Activated T-helper 17 cell treated with anti-CD3 and anti-CD28 coated beads, Interleukin-2, amount 50 U/mL, for 72 hours (primary cell): ENCODE results near the gene EFCAB8. TPM values are rescaled to one million over a fixed set of nuclear protein-coding genes. Genes with fewer than 3 reads are reported as not detected.
A peak's percentile ranks its signal among the peaks of the same experiment; 100 is the strongest.

ENCODE experiments used
- ATAC-seq: fragments of 150-1000 bp; cut with Tn5 transposase; replicated peaks from 2 replicates; pipeline ENCODE4 v1.10.0; 2021; ENCODE audit warnings: mild to moderate bottlenecking, moderate library complexity
- H3K27ac Mint-ChIP-seq: one replicate; pipeline ENCODE4 v1.8.0; 2022; ENCODE audit warnings: mixed read lengths
- H3K27me3 Mint-ChIP-seq: one replicate; pipeline ENCODE4 v1.8.0; 2022; ENCODE audit warnings: mixed read lengths
- H3K36me3 Mint-ChIP-seq: one replicate; pipeline ENCODE4 v1.8.0; 2022; ENCODE audit warnings: low read depth, mild to moderate bottlenecking, mixed read lengths
- H3K4me1 Mint-ChIP-seq: one replicate; pipeline ENCODE4 v1.8.0; 2022; ENCODE audit warnings: mixed read lengths
- H3K4me3 Mint-ChIP-seq: one replicate; pipeline ENCODE4 v1.8.0; 2022; ENCODE audit warnings: mild to moderate bottlenecking, mixed read lengths
- H3K9me3 Mint-ChIP-seq: one replicate; pipeline ENCODE4 v1.8.0; 2022; ENCODE audit warnings: mixed read lengths
- total RNA-seq, 2 donors: library from RNA; stranded (reverse); gene quantifications; one replicate each; pipeline ENCODE4 v1.2.3, GENCODE V29; 2022

EFCAB8 gene
- total RNA-seq, 2 donors from 2014 or later: 0.19 to 0.45 TPM

DNA sequence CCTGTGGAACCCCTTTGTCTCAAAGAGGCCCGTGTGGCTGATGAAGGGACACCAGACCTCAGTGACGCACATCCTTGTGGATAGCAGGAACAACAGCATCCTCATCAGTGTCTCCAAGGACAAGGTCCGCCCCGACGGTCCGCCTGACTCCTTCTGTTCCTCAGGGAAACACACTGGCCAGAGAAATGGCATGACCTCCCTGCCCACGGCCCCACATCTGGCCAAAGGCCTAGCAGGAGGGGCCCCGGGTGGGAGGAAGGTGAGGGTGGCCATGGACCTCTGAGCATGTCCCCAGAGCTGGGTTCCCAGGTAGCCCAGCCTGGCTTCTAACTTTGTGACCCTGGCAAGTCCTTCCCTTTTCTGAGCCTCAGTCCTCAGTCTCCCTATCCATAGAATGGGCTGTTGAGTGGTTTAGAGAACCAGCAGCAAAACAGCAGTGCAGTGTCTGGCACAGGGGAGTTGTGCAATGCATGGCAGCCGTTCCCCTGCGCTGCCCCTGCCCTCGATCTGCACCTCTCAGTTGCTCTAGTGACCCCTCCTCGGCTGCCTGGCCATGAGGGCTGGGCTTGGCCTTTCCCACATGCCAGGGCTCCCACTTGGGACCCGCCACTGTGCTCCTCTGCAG is 48.3 kb downstream of the EFCAB8 start:
- no peaks in the 10 kb centered on the region for H3K36me3 Mint-ChIP-seq
- no peak overlapping the region for H3K27ac Mint-ChIP-seq
- no peak for ATAC-seq
- H3K27me3 Mint-ChIP-seq: no peaks in the 10 kb centered on the region
- no peak overlapping the region for H3K4me3 Mint-ChIP-seq
- no peaks in the 10 kb centered on the region for H3K4me1 Mint-ChIP-seq
- H3K9me3 Mint-ChIP-seq: no peaks in the 10 kb centered on the region

GRCh38 chr20:32907886-32908285 is 49.2 kb downstream of the EFCAB8 start:
- no peak for ATAC-seq
- H3K4me3 Mint-ChIP-seq: no peak overlapping the region
- no peak overlapping the region for H3K27ac Mint-ChIP-seq
- no peaks in the 10 kb centered on the region for H3K4me1 Mint-ChIP-seq
- no peaks in the 10 kb centered on the region for H3K27me3 Mint-ChIP-seq
- H3K9me3 Mint-ChIP-seq: no peaks in the 10 kb centered on the region
- H3K36me3 Mint-ChIP-seq: no peaks in the 10 kb centered on the region

GRCh38 chr20:32908334-32909292 is 49.9 kb downstream of the EFCAB8 start:
- Mint-ChIP-seq H3K27me3 (no peaks in the 10 kb centered on the region), H3K4me1 (no peaks in the 10 kb centered on the region), H3K36me3 (no peaks in the 10 kb centered on the region), H3K4me3 (no peak overlapping the region), H3K27ac (peak overlapping the region; percentile 26), H3K9me3 (no peaks in the 10 kb centered on the region)
- ATAC-seq: no peak

DNA sequence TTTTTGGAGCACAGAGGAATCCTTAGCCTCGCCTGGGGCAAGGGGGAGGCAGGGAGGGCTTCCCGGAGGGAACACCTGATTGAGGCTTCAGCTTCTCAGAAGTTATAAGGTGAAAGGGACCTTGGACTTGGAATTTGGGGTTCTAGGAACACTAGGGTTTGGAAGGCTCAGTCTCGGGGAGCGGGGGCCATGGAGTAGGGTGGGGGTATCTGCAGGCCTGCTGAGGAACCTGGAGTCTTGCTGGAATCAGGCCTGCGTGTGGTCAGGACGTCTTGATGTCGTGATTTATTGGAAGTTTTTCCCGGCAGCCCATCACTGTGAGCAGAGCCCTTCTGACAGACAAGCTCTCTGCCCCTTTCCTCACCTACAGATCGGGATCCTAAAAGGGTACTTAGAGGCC is 50.7 kb downstream of the EFCAB8 start:
- no peaks in the 10 kb centered on the region for H3K27me3 Mint-ChIP-seq
- no peak overlapping the region for H3K4me3 Mint-ChIP-seq
- H3K36me3 Mint-ChIP-seq: no peaks in the 10 kb centered on the region
- H3K27ac Mint-ChIP-seq: peak overlapping the region; percentile 26
- H3K9me3 Mint-ChIP-seq: no peaks in the 10 kb centered on the region
- H3K4me1 Mint-ChIP-seq: no peaks in the 10 kb centered on the region
- no peak for ATAC-seq

DNA sequence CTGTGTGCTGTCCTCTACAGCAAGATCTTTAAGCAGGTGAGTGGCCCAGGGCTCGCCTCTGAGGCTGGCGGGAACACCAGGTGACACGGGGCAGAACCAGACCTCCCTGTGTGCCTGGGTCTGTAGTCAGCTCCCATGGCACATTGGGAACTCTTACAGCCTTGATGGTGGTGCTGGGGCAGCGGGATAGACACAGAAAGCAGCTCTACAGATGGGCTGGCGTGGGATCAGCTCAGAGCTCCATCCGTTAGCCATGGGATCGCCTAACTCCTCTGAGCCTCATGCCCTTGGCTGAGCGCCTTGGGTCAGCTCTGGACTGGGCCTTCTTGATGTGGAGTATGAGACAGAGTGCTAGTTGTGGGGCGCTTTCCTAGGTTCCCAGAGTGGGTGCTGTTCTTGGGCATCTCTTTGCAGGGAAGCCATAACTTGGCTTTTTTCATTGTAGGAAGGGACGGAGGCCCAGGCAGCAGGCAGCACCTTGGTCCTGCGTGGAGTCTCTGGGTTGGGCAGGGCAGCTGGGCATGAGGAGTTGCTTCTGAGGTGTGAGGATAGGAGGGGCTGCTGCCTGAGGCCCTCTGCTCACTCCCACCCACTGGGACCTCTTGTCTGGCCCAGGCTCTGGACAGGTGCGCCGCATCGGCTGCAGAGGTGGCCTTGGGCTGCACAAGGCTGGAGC is 51.3 kb downstream of the EFCAB8 start:
- no peak overlapping the region for H3K27ac Mint-ChIP-seq
- H3K4me1 Mint-ChIP-seq: no peaks in the 10 kb centered on the region
- H3K4me3 Mint-ChIP-seq: no peak overlapping the region
- no peaks in the 10 kb centered on the region for H3K36me3 Mint-ChIP-seq
- ATAC-seq: no peak
- no peaks in the 10 kb centered on the region for H3K9me3 Mint-ChIP-seq
- H3K27me3 Mint-ChIP-seq: no peaks in the 10 kb centered on the region

- no peaks in the 10 kb centered on the region for H3K27me3 Mint-ChIP-seq
- no peak for ATAC-seq
These were observed 52.6 kb downstream of the EFCAB8 start for GRCh38 chr20:32911355-32911754.

DNA sequence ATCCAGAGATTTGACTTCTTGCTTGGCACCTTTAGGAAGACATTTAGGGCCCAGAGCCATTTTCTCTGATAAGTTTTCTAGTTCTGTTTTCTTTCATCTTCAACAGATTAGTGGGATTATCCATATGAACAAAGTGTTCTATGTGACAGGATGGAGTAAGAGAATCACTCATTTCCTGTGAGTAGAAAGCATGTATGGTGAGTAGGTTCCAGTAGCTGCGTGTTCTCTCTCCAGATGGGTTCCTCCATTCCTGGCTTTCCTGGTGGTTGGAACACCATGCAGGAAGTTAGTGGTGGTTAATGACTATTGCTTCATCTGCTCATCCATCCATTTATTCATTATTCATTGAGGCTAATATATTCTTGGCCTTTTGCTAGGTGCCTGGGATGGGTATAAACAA is 54.0 kb downstream of the EFCAB8 start:
- H3K4me1 Mint-ChIP-seq: no peaks in the 10 kb centered on the region
- no peak for ATAC-seq
- H3K27ac Mint-ChIP-seq: no peak overlapping the region
- H3K27me3 Mint-ChIP-seq: no peaks in the 10 kb centered on the region
- no peak overlapping the region for H3K4me3 Mint-ChIP-seq
- peaks cover 4% of the 10 kb centered on the region for H3K9me3 Mint-ChIP-seq
- no peaks in the 10 kb centered on the region for H3K36me3 Mint-ChIP-seq

More at GRCh38 chr20:32911355-32911754, 52.6 kb downstream of the EFCAB8 start:
- Mint-ChIP-seq H3K27ac (no peak overlapping the region), H3K9me3 (no peaks in the 10 kb centered on the region), H3K4me1 (no peaks in the 10 kb centered on the region), H3K4me3 (no peak overlapping the region), H3K36me3 (no peaks in the 10 kb centered on the region)

DNA sequence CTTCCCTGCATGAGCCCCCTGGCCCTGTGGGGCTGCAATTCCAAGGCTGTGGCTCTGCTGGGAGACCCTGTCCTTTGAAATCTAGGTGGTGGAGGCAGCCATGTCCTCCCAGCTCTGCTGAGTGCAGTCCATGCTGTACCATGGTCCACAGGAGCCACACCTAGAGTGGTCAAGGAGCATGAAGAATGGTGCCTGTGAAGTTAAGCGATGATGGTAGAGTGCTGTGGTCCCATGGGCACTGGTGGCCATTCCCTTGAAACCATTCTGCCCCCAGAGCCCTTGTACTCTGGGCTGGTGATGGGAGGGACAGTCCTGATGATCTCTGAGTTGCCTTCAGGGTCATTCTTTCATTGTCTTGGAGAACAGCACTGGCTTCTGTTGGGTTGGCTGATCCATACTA is 55.3 kb downstream of the EFCAB8 start:
- Mint-ChIP-seq H3K27ac (no peak overlapping the region), H3K36me3 (no peaks in the 10 kb centered on the region), H3K4me3 (no peak overlapping the region), H3K9me3 (peaks cover 4% of the 10 kb centered on the region), H3K4me1 (no peaks in the 10 kb centered on the region), H3K27me3 (no peaks in the 10 kb centered on the region)
- no peak for ATAC-seq

GRCh38 chr20:32917191-32917950 is 58.6 kb downstream of the EFCAB8 start:
- peaks cover 4% of the 10 kb centered on the region for H3K9me3 Mint-ChIP-seq
- no peak for ATAC-seq
- no peaks in the 10 kb centered on the region for H3K36me3 Mint-ChIP-seq
- H3K4me3 Mint-ChIP-seq: no peak overlapping the region
- H3K27ac Mint-ChIP-seq: no peak overlapping the region
- no peaks in the 10 kb centered on the region for H3K4me1 Mint-ChIP-seq
- H3K27me3 Mint-ChIP-seq: no peaks in the 10 kb centered on the region

DNA sequence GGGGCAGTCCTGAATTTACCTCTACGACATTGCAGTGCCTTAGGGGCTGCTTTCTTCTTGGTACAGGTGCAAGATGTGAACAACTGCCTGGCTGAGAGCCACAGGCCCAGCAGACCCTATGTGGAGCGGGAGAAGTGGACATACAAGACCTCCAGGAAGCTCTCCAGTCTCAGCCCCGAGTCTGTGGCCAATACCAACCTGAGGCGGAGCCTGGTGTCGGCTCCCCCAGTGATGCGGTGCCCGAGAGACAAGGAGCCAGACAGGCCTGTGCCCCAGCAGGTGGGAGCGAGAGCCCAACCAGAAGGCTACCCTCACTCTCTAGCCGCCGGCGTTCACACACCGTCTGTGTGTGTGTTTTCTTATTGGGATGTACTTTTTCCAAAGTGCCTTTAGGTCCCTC is 59.6 kb downstream of the EFCAB8 start:
- H3K27me3 Mint-ChIP-seq: no peaks in the 10 kb centered on the region
- no peaks in the 10 kb centered on the region for H3K36me3 Mint-ChIP-seq
- peaks cover 4% of the 10 kb centered on the region for H3K9me3 Mint-ChIP-seq
- ATAC-seq: no peak
- H3K4me1 Mint-ChIP-seq: no peaks in the 10 kb centered on the region
- H3K4me3 Mint-ChIP-seq: no peak overlapping the region
- H3K27ac Mint-ChIP-seq: no peak overlapping the region

DNA sequence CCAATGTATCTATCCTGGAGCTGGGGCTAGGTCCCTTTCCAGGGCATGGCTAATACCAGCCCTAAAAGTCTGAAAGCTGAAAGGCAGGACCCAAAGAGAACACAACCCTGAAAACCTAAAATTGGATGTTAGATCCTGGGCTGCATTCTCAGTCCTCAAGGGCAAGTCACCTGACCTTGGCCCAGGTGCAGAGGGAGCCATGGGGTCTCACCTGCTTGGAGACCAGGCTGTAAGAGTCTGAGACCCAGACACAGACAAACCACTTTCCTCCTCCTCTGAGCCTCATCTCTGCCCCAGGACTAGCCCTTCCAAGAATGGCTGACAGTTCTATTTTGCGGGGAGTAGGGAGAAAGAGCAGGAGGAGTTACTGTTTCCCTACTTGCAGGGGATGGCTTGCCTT is 60.0 kb downstream of the EFCAB8 start:
- no peak overlapping the region for H3K27ac Mint-ChIP-seq
- ATAC-seq: no peak
- no peaks in the 10 kb centered on the region for H3K4me1 Mint-ChIP-seq
- no peaks in the 10 kb centered on the region for H3K27me3 Mint-ChIP-seq
- H3K9me3 Mint-ChIP-seq: peaks cover 4% of the 10 kb centered on the region
- no peaks in the 10 kb centered on the region for H3K36me3 Mint-ChIP-seq
- H3K4me3 Mint-ChIP-seq: no peak overlapping the region

DNA sequence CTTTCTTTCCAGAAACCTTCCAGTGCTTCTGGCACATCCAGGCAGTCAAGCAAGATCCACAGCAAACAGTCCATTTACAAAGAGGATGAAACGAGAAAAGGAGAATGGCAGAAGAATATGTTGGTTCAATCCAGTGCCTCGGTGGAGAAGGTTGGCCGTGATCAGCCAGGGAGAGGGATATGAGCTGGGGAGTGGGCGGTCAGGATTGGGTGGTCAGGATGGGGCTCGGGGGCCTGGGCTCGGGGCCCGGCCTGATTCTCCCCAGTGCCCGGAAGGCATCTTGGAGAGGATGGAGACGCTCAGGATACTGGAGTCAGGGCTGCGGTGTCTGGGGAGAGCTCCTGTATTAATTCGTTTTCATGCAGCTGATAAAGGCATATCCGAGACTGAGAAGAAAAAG is 61.3 kb downstream of the EFCAB8 start:
- no peak for ATAC-seq
- Mint-ChIP-seq H3K36me3 (no peaks in the 10 kb centered on the region), H3K27me3 (no peaks in the 10 kb centered on the region), H3K4me3 (no peak overlapping the region), H3K4me1 (no peaks in the 10 kb centered on the region), H3K27ac (no peak overlapping the region), H3K9me3 (peaks cover 4% of the 10 kb centered on the region)

GRCh38 chr20:32920530-32921298 is 62.0 kb downstream of the EFCAB8 start:
- H3K36me3 Mint-ChIP-seq: no peaks in the 10 kb centered on the region
- peaks cover 4% of the 10 kb centered on the region for H3K9me3 Mint-ChIP-seq
- H3K4me1 Mint-ChIP-seq: no peaks in the 10 kb centered on the region
- H3K27me3 Mint-ChIP-seq: no peaks in the 10 kb centered on the region
- H3K27ac Mint-ChIP-seq: no peak overlapping the region
- ATAC-seq: no peak
- no peak overlapping the region for H3K4me3 Mint-ChIP-seq

- Mint-ChIP-seq H3K27me3 (no peaks in the 10 kb centered on the region), H3K4me3 (no peak overlapping the region), H3K27ac (no peak overlapping the region), H3K4me1 (no peaks in the 10 kb centered on the region), H3K36me3 (no peaks in the 10 kb centered on the region), H3K9me3 (no peaks in the 10 kb centered on the region)
- ATAC-seq: no peak
These were observed 63.7 kb downstream of the EFCAB8 start for GRCh38 chr20:32922466-32922865.
